HG03575 (cell line): ENCODE data around the gene NPIPB5.
"Not testable (repeated sequence)": the region's sequence is repeated elsewhere in the genome, so short reads cannot be mapped to it uniquely, and the experiment has no call there.

Experiments used
- ATAC-seq: cut with Tn5 transposase; IDR thresholded peaks from one replicate; pipeline ENCODE4 v1.9.1; 2021; ENCODE audit not compliant: unreplicated experiment, insufficient number of reproducible peaks, low FRiP score; ENCODE audit errors: extremely low read depth

Gene NPIPB5

DNA sequence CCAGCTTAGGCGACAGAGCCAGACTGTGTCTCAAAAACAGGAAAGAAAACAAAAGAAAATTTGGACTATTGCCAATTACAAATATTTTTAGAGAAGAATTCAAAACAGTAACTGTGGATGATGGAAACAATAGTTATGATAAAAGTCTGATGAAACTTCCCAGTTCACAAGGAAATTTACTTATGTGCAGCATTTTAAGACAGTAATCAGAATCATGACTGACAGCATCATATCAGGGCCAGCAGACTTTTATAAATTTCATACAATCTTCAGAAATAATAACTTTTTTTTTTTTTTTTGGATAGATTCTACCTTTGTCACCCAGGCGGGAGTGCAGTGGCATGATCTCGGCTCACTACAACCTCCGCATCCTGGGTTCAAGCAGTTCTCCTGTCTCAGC lies at the start of gene NPIPB5:
TSS of gene NPIPB5 (plus strand) at position 301 of the 400 bp plus-strand sequence. CDS start 2,911 bp downstream, outside the sequence.
- not testable (repeated sequence) for ATAC-seq

DNA sequence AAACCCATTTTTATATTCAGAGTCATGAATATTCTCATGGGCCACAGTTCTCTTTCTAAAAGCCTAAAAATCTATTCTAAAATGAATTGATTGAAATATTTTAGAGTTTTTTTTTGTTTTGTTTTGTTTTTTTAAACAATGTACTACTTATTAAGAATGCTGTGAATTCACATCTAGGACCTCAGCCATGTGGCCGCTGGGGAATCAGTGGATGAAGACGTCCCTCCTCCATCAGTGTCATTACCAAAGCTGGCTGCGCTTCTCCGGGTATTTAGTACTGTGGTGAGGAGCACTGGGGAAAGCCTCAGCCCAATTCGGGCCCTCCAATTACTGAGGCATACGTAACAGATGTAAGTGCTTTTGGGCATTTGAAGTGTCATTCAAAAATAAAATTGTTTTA lies 41.8 kb upstream of the NPIPB5 start:
- not testable (repeated sequence) for ATAC-seq

DNA sequence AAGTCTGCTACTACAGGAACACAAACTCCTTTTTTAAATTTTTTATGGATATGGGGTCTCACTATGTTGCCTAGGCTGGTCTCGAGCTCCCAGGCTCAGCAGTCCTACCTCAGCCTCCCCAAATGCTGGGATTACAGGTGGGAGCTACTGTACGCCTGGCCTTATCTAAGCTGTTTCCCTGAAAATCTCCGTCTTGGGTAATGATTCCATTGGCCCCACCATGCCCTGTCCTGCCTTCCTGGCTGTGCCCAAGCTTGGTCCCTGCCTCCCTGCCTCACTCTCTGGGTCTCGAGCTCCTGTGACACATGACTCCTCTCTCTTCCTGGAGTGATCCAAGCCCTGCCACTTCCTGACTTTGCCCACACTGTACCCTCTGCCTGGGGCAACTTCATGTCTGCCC lies 27.3 kb downstream of the NPIPB5 start:
- not testable (repeated sequence) for ATAC-seq

DNA sequence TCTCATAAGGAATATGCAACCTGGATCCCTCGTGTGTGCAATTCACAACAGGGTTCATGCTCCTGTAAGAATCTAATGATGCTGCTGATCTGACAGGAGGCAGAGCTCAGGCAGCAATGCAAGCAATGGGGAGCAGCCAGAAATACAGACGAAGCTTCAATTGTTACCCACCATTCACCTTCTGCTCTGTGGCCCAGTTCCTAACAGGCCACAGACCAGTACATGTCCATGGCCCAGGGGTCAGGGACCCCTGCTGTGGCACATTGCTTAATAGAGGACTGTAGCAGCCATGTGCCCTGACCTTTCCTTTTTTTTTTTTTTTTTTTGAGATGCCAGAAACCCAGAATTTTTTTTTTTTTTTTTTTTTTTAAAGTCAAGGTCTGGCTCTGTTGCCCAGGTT lies 34.1 kb downstream of the NPIPB5 start:
- not testable (repeated sequence) for ATAC-seq

DNA sequence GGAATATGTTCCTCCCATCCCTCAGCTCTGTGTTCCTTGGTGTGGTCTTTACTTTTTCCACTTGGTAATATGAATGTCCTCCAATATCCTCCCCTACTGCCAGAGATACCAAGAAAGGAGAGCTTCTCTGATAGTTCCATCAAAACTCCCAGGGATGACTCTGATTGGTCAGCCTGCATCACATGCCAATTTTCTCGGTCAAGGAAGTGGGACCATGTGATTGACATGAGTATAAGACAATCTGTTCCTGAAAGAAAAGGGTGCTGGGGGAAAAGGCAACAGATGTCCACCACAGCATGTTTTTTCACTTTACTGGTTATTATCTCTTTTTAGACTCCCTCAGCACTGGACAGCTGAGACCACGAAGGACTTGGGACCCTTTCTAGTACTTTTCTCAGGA lies 35.9 kb downstream of the NPIPB5 start:
- ATAC-seq = not testable (repeated sequence)

DNA sequence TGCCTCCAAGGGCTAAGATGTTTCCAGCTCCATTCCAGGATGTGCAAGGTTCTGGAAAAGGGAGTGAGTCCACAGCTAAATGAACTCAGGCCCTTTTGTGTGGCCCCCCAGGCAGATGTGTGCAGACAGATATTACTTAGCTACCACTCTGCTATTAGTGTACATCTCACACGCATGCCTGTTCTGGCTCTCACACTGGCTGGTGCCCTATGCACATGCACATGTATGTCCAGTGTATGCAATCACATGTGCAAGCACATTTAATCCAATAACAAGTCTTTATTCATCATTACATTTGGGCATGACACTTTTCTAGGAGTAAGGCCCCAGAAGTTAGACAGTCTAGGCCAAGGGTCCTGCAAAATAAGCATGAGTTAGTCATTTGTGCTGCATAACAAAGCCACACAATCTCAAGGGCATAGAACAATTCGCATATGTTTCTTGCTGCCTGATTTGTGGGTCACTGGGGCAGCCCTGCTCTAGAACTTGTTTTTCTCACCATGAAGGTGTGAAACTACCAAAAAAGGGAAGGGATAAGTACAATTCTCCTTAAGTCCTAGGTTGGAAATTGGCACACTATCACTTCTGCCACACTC lies 36.6 kb downstream of the NPIPB5 start:
- not testable (repeated sequence) for ATAC-seq

DNA sequence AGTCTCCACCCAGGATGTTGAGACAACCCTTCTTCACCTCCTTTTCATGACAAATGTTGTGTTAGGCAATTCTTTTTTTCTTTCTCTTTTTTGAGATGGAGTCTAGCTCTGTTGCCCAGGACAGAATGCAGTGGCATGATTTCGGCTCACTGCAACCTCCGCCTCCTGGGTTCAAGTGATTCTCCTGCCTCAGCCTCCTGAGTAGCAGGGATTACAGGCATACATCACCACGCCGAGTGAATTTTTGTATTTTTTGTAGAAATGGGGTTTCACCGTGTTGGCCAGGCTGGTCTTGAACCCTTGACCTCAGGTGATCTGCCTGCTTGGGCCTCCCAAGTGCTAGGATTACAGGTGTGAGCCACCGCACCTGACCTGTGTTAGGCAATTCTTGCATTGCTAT lies 39.2 kb downstream of the NPIPB5 start:
- ATAC-seq = not testable (repeated sequence)

DNA sequence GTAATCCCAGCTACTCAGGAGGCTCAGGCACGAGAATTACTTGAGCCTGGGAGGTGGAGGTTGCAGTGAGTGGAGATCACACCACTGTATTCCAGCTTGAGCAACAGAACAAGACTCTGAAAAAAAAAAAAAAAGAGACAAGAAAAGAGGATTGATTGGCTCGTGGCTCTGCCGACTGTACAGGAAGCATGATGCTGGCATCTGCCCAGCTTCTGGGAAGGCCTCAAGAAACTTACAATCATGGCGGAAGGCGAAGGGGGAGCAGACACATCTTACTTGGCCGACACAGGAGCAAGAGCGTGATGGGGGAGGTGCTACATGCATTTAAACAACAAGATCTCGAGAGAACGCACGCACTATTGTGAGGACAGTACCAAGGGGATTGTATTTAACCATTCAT lies 40.5 kb downstream of the NPIPB5 start:
- not testable (repeated sequence) for ATAC-seq

DNA sequence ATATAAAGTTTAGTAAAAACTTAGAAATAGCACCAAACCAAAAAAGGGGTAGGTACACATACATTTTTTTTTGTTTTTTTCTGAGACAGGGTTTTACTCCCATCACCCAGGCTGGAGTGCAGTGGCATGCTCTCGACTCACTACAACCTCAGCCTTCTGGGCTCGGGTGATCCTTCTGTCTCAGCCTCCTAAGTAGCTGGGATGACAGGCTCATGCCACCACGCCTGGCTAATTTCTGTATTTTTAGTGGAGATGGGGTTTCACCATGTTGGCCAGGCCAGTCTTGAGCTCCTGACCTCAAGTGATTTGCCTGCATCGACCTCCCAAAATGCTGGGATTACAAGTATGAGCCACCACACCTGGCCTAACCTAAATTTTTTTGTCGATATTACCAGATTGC lies 41.0 kb downstream of the NPIPB5 start:
- ATAC-seq = not testable (repeated sequence)

DNA sequence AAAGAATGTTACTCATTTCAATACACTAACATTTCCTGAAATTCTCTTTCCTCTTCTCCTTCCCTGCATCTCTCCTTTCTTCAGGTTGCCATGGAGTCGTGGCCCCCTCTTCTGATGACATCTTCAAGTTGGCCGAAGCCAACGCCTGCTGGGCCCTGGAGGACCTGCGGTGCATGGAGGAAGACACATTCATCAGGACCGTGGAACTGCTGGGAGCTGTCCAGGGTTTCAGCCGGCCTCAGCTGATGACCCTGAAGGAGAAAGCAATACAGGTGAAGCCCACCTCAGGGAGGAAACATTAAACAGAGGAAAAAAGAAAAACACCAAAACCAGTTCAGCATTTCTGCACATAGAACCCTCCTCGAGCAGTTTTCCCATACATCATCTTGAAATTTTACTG lies 46.1 kb downstream of the NPIPB5 start:
- not testable (repeated sequence) for ATAC-seq
